Measurements from ENCODE around the gene AMACR.
"Not testable (repeated sequence)": the region's sequence is repeated elsewhere in the genome, so short reads cannot be mapped to it uniquely, and the experiment has no call there.

AMACR gene

GRCh38 chr5:34035756-34036155, 27.9 kb upstream of the AMACR start:
- no peak for DNase-seq

- no peak for DNase-seq
These were observed 26.9 kb upstream of the AMACR start for GRCh38 chr5:34034534-34035327.

- DNase-seq = no peak
These were observed 24.1 kb upstream of the AMACR start for GRCh38 chr5:34031966-34032365.

- no peak for DNase-seq
These were observed 23.3 kb upstream of the AMACR start for GRCh38 chr5:34031117-34031516.

GRCh38 chr5:34030585-34030984, 22.7 kb upstream of the AMACR start:
- not testable (repeated sequence) for DNase-seq

GRCh38 chr5:34030048-34030447, 22.2 kb upstream of the AMACR start:
- no peak for DNase-seq

GRCh38 chr5:34028349-34028748, 20.5 kb upstream of the AMACR start:
- DNase-seq = no peak

- DNase-seq = no peak
These were observed 18.4 kb upstream of the AMACR start for GRCh38 chr5:34026089-34026761.

- DNase-seq = no peak
These were observed 14.4 kb upstream of the AMACR start for GRCh38 chr5:34022121-34022705.

- DNase-seq = no peak
These were observed 13.5 kb upstream of the AMACR start for GRCh38 chr5:34021334-34021733.

GRCh38 chr5:34020726-34021125, 12.9 kb upstream of the AMACR start:
- DNase-seq = no peak

- no peak for DNase-seq
These were observed 9.4 kb upstream of the AMACR start for GRCh38 chr5:34017254-34017653.

- no peak for DNase-seq
These were observed 8.9 kb upstream of the AMACR start for GRCh38 chr5:34016750-34017149.

- no peak for DNase-seq
These were observed 8.4 kb upstream of the AMACR start for GRCh38 chr5:34016222-34016621.

GRCh38 chr5:34015120-34015822, 7.4 kb upstream of the AMACR start:
- no peak for DNase-seq

- DNase-seq = no peak
These were observed 6.8 kb upstream of the AMACR start for GRCh38 chr5:34014626-34015025.

GRCh38 chr5:34013547-34013946, 5.7 kb upstream of the AMACR start:
- no peak for DNase-seq

GRCh38 chr5:34012791-34013190, 4.9 kb upstream of the AMACR start:
- no peak for DNase-seq

- DNase-seq = no peak
These were observed 3.7 kb upstream of the AMACR start for GRCh38 chr5:34011536-34011935.

- peak; percentile 17 for DNase-seq
These were observed 2.3 kb upstream of the AMACR start for GRCh38 chr5:34010146-34010545.

GRCh38 chr5:34009610-34010009, 1.8 kb upstream of the AMACR start:
- DNase-seq = no peak

- peak; percentile 44 for DNase-seq
These were observed 952 bp upstream of the AMACR start for GRCh38 chr5:34008802-34009201.

- peak; percentile 51 for DNase-seq
These were observed 639 bp downstream of the AMACR start for GRCh38 chr5:34007201-34007620.

- DNase-seq = no peak
These were observed 2.2 kb downstream of the AMACR start for GRCh38 chr5:34005681-34006080.

All from NCI-H1092 treated with DMSO at 0.1 percent for 48 hours (cell line).